Keratinocyte (primary cell): ENCODE results near the gene TSHZ2. TPM values are rescaled to one million over a fixed set of nuclear protein-coding genes. Genes with fewer than 3 reads are reported as not detected.

Experiments
- DNase-seq: peaks from one replicate; pipeline ENCODE4 v3.0.0-alpha.2; 2011; ENCODE audit warnings: low read depth, missing footprints, low spot score
- FAIRE-seq: peaks from 2 replicates; lab custom pipeline; 2011; peaks lifted over from hg19 to GRCh38; lab: Jason Lieb, UNC
- H2AFZ ChIP-seq: 2 replicates; pipeline ENCODE4 v1.6.0; 2012; ENCODE audit warnings: low read length, control low read depth, inconsistent platforms; ENCODE audit not compliant: control insufficient read depth
- H3K27ac ChIP-seq: 2 replicates; pipeline ENCODE4 v1.5.1; 2011; ENCODE audit warnings: low read length; ENCODE audit not compliant: control insufficient read depth, insufficient read depth
- H3K27me3 ChIP-seq: 3 replicates; pipeline ENCODE4 v1.6.0; 2011; ENCODE audit warnings: low read length; ENCODE audit not compliant: control insufficient read depth, insufficient read depth; ENCODE audit errors: extremely low read depth
- H3K36me3 ChIP-seq, 2 experiments: 2 replicates in 1 of 2; 3 replicates in 1 of 2; pipeline ENCODE4 v1.5.1; 2011; ENCODE audit warnings: low read length in 2 of 2, mild to moderate bottlenecking in 1 of 2; ENCODE audit not compliant: control insufficient read depth in 2 of 2, insufficient read depth in 2 of 2; ENCODE audit errors: extremely low read depth in 1 of 2
- H3K4me1 ChIP-seq: 3 replicates; pipeline ENCODE4 v1.5.1; 2011; ENCODE audit warnings: low read length; ENCODE audit not compliant: control insufficient read depth, insufficient read depth; ENCODE audit errors: extremely low read depth
- H3K4me2 ChIP-seq: 3 replicates; pipeline ENCODE4 v1.6.0; 2011; ENCODE audit warnings: low read depth, low read length; ENCODE audit not compliant: control insufficient read depth, insufficient read depth; ENCODE audit errors: extremely low read depth
- H3K4me3 ChIP-seq, 3 experiments: fragments of 200-600 bp in 1 of 3; sonication (generic) in 1 of 3; 2 replicates in 2 of 3; 3 replicates in 1 of 3; pipeline ENCODE4 v1.5.1; 2011 to 2016; ENCODE audit warnings: low read length in 3 of 3, mild to moderate bottlenecking in 3 of 3, control low read depth in 2 of 3, inconsistent platforms in 1 of 3, low read depth in 1 of 3, mixed read lengths in 1 of 3, mixed run types in 1 of 3, moderate library complexity in 1 of 3; ENCODE audit not compliant: control insufficient read depth in 2 of 3, insufficient read depth in 2 of 3; ENCODE audit errors: extremely low read depth in 1 of 3
- H3K79me2 ChIP-seq: 2 replicates; pipeline ENCODE4 v1.6.0; 2012; ENCODE audit warnings: low read length; ENCODE audit not compliant: control insufficient read depth, insufficient read depth
- H3K9ac ChIP-seq: 3 replicates; pipeline ENCODE4 v1.6.0; 2011; ENCODE audit warnings: low read length; ENCODE audit not compliant: control insufficient read depth, insufficient read depth; ENCODE audit errors: extremely low read depth
- H3K9me1 ChIP-seq: 3 replicates; pipeline ENCODE4 v1.6.0; 2011; ENCODE audit warnings: low read length; ENCODE audit not compliant: control insufficient read depth, insufficient read depth; ENCODE audit errors: extremely low read depth
- H3K9me3 ChIP-seq: 2 replicates; pipeline ENCODE4 v1.5.1; 2012; ENCODE audit warnings: low read depth, low read length; ENCODE audit not compliant: control insufficient read depth
- H4K20me1 ChIP-seq: 3 replicates; pipeline ENCODE4 v1.6.0; 2011; ENCODE audit warnings: low read length; ENCODE audit not compliant: control insufficient read depth, insufficient read depth; ENCODE audit errors: extremely low read depth
- EZH2 ChIP-seq: IDR thresholded peaks from one replicate; pipeline ENCODE4 v1.6.1; 2012; ENCODE audit warnings: inconsistent platforms, mild to moderate bottlenecking, low read length, moderate library complexity
- dilution Hi-C: fragments of 300-500 bp; cut with MboI; formaldehyde crosslinking; loops from one replicate; pipeline ENCODE4 v1.7.0; 2020; ENCODE audit warnings: low sequenced_read_pairs; ENCODE audit not compliant: extremely low pct_ligation_motif_present
- polyA plus RNA-seq, 5 experiments: library from polyadenylated mRNA; depleted of rRNA in 3 of 5; stranded (reverse) in 3 of 5; stranded (forward) in 1 of 5; unstranded in 1 of 5; fragments of >200 nt; gene quantifications; 1 replicate in 1 of 5; 2 replicates in 3 of 5; 3 replicates in 1 of 5; pipeline versions ENCODE4 v1.2.1 to v1.2.3, GENCODE V29; 2011 to 2012; ENCODE audit warnings: missing spikeins in 2 of 5, low read depth in 1 of 5, low replicate concordance in 1 of 5
- TF ChIP-seq, protein P1 (sequence below), 3 experiments: IDR thresholded peaks in 1 of 3; conservative IDR thresholded peaks in 1 of 3; optimal IDR thresholded peaks in 1 of 3; 2 replicates in 2 of 3; 3 replicates in 1 of 3; pipeline versions ENCODE3 to v1.5.1; 2011; ENCODE audit warnings: low read length in 3 of 3, mild to moderate bottlenecking in 3 of 3, moderate library complexity in 2 of 3, control low read depth in 1 of 3, inconsistent platforms in 1 of 3; ENCODE audit not compliant: insufficient read depth in 2 of 3; ENCODE audit errors: extremely low read depth in 1 of 3

TSHZ2 gene
- polyA plus RNA-seq, 1 donor (not counting 4 experiments of a cell fraction or from before 2014, with no cell fraction given), result 1.1 TPM

DNA sequence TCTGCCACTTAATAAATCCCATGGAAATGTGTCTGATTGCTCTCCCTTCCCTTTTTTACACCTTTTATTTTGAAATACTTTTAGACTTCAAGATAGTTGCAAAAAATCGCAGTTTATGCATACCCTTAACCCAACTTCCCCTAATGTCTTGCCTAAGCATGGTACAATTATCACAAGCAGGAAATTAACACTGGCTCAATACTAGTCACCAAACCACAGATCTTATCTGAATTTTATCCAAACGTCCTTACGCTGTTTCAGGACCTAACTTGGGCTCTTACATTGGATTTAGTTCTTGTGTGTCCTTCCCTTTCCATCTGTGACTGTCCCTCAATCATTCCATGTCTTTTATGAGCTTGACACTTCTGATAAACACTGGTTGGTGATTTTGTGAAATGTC lies 475.2 kb downstream of the TSHZ2 start:
- Histone ChIP-seq H2AFZ (no peak overlapping the region), H3K79me2 (no peaks in the 10 kb centered on the region), H3K9me3 (no peaks in the 10 kb centered on the region), H3K27ac (no peak overlapping the region), H3K27me3 (no peaks in the 10 kb centered on the region), H3K4me2 (no peak overlapping the region), H3K4me1 (no peaks in the 10 kb centered on the region), H3K4me3 (no peak overlapping the region), H3K9ac (no peak overlapping the region), H4K20me1 (no peaks in the 10 kb centered on the region), H3K36me3 (no peaks in the 10 kb centered on the region), H3K9me1 (no peaks in the 10 kb centered on the region)
- no peak for FAIRE-seq
- dilution Hi-C loops, result no loop called here
- DNase-seq, result no peak
- TF ChIP-seq, protein P1, sequence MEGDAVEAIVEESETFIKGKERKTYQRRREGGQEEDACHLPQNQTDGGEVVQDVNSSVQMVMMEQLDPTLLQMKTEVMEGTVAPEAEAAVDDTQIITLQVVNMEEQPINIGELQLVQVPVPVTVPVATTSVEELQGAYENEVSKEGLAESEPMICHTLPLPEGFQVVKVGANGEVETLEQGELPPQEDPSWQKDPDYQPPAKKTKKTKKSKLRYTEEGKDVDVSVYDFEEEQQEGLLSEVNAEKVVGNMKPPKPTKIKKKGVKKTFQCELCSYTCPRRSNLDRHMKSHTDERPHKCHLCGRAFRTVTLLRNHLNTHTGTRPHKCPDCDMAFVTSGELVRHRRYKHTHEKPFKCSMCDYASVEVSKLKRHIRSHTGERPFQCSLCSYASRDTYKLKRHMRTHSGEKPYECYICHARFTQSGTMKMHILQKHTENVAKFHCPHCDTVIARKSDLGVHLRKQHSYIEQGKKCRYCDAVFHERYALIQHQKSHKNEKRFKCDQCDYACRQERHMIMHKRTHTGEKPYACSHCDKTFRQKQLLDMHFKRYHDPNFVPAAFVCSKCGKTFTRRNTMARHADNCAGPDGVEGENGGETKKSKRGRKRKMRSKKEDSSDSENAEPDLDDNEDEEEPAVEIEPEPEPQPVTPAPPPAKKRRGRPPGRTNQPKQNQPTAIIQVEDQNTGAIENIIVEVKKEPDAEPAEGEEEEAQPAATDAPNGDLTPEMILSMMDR (optimal IDR thresholded peaks at IDR 0.05 in 1 of 3, IDR thresholded peaks at IDR 0.05 in 1 of 3, conservative IDR thresholded peaks at IDR 0.05 in 1 of 3; ENCODE audit: extremely low read depth in 1 of 3, insufficient read depth in 2 of 3, low read length in 3 of 3), result no peak
- TF ChIP-seq EZH2, result no peak

DNA sequence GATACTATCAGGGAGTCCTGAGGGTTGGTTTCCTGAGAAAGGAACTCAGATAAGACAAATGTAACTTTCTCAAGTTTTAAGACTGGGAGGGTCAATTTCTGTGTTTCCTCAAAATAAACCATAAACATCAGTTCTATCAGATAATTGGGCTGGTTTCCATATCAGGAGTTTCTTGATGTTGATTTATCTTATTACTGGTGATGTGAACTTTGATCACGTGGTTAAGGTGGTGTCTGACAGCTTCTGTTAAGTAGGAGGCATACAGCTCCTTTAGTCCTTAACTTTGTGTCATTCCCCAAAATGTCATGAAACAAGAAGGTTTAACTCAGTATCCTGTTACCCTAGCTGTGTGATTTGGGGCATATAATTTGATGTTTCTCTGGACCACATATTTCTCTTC lies 476.3 kb downstream of the TSHZ2 start:
- Histone ChIP-seq H3K36me3 (no peaks in the 10 kb centered on the region), H3K9me1 (no peaks in the 10 kb centered on the region), H3K4me3 (no peak overlapping the region), H3K27ac (no peak overlapping the region), H2AFZ (no peak overlapping the region), H4K20me1 (no peaks in the 10 kb centered on the region), H3K27me3 (no peaks in the 10 kb centered on the region), H3K9ac (no peak overlapping the region), H3K4me2 (no peak overlapping the region), H3K4me1 (no peaks in the 10 kb centered on the region), H3K9me3 (no peaks in the 10 kb centered on the region), H3K79me2 (no peaks in the 10 kb centered on the region)
- no peak for DNase-seq
- dilution Hi-C loops, result no loop called here
- FAIRE-seq, result no peak
- no peak for TF ChIP-seq EZH2
- TF ChIP-seq, protein P1 (optimal IDR thresholded peaks at IDR 0.05 in 1 of 3, IDR thresholded peaks at IDR 0.05 in 1 of 3, conservative IDR thresholded peaks at IDR 0.05 in 1 of 3; ENCODE audit: extremely low read depth in 1 of 3, insufficient read depth in 2 of 3, low read length in 3 of 3), result no peak
